ENCODE results near the gene FAM47E.

FAM47E gene

GRCh38 chr4:76251441-76252270, at the start of gene FAM47E:
Gene FAM47E (plus strand): TSS chr4:76251721. CDS start chr4:76251747, 26 bp downstream.
- Mint-ChIP-seq H3K36me3 (no peaks in the 10 kb centered on the region), H3K4me1 (peaks cover 7% of the 10 kb centered on the region), H3K4me3 (peak within 1 kb of the TSS; percentile 74), H3K9me3 (no peaks in the 10 kb centered on the region), H3K27ac (peak within 1 kb of the TSS; percentile 66)
- peak; percentile 83 for ATAC-seq
- DNase-seq (ENCODE audit: low spot score in 2 of 2), result peak; percentile 4 to 57

GRCh38 chr4:76203541-76203940, 48.0 kb upstream of the FAM47E start:
- Mint-ChIP-seq H3K27ac (no peak overlapping the region), H3K36me3 (no peaks in the 10 kb centered on the region), H3K4me3 (no peak overlapping the region), H3K9me3 (no peaks in the 10 kb centered on the region), H3K4me1 (peaks cover 30% of the 10 kb centered on the region)
- no peak for ATAC-seq
- no peak for DNase-seq (ENCODE audit: low spot score in 2 of 2)

- ATAC-seq, result no peak
- no peak overlapping the region for H3K4me3 Mint-ChIP-seq
- no peaks in the 10 kb centered on the region for H3K9me3 Mint-ChIP-seq
- H3K4me1 Mint-ChIP-seq, result peaks cover 25% of the 10 kb centered on the region
- no peak overlapping the region for H3K27ac Mint-ChIP-seq
- no peaks in the 10 kb centered on the region for H3K36me3 Mint-ChIP-seq
- no peak for DNase-seq (ENCODE audit: low spot score in 2 of 2)
Observed at GRCh38 chr4:76204936-76205335, 46.6 kb upstream of the FAM47E start.

GRCh38 chr4:76205476-76205875, 46.0 kb upstream of the FAM47E start:
- H3K9me3 Mint-ChIP-seq, result no peaks in the 10 kb centered on the region
- DNase-seq (ENCODE audit: low spot score in 2 of 2), result no peak
- H3K27ac Mint-ChIP-seq, result no peak overlapping the region
- H3K4me1 Mint-ChIP-seq, result peaks cover 21% of the 10 kb centered on the region
- no peak overlapping the region for H3K4me3 Mint-ChIP-seq
- no peak for ATAC-seq
- H3K36me3 Mint-ChIP-seq, result no peaks in the 10 kb centered on the region

- Mint-ChIP-seq H3K36me3 (no peaks in the 10 kb centered on the region), H3K4me3 (no peak overlapping the region)
- no peak for ATAC-seq
Observed at GRCh38 chr4:76206222-76206942, 45.1 kb upstream of the FAM47E start.

GRCh38 chr4:76207549-76207948, 44.0 kb upstream of the FAM47E start:
- no peak for DNase-seq (ENCODE audit: low spot score in 2 of 2)
- Mint-ChIP-seq H3K4me3 (no peak overlapping the region), H3K27ac (no peak overlapping the region)

More at GRCh38 chr4:76206222-76206942, 45.1 kb upstream of the FAM47E start:
- H3K9me3 Mint-ChIP-seq, result no peaks in the 10 kb centered on the region
- H3K4me1 Mint-ChIP-seq, result peaks cover 17% of the 10 kb centered on the region
- no peak for DNase-seq (ENCODE audit: low spot score in 2 of 2)
- no peak overlapping the region for H3K27ac Mint-ChIP-seq

GRCh38 chr4:76208005-76208765, 43.3 kb upstream of the FAM47E start:
- Mint-ChIP-seq H3K4me1 (peaks cover 31% of the 10 kb centered on the region), H3K36me3 (no peaks in the 10 kb centered on the region), H3K9me3 (no peaks in the 10 kb centered on the region), H3K27ac (peak overlapping the region; percentile 36), H3K4me3 (no peak overlapping the region)
- no peak for DNase-seq (ENCODE audit: low spot score in 2 of 2)
- ATAC-seq, result no peak

More at GRCh38 chr4:76207549-76207948, 44.0 kb upstream of the FAM47E start:
- Mint-ChIP-seq H3K36me3 (no peaks in the 10 kb centered on the region), H3K9me3 (no peaks in the 10 kb centered on the region), H3K4me1 (peaks cover 25% of the 10 kb centered on the region)
- no peak for ATAC-seq

GRCh38 chr4:76209881-76210280, 41.6 kb upstream of the FAM47E start:
- DNase-seq (ENCODE audit: low spot score in 2 of 2), result no peak
- Mint-ChIP-seq H3K36me3 (no peaks in the 10 kb centered on the region), H3K4me3 (no peak overlapping the region), H3K4me1 (peaks cover 43% of the 10 kb centered on the region), H3K27ac (peak overlapping the region; percentile 27), H3K9me3 (no peaks in the 10 kb centered on the region)
- no peak for ATAC-seq

GRCh38 chr4:76210452-76210851, 41.1 kb upstream of the FAM47E start:
- no peaks in the 10 kb centered on the region for H3K9me3 Mint-ChIP-seq
- no peaks in the 10 kb centered on the region for H3K36me3 Mint-ChIP-seq
- no peak for ATAC-seq
- peaks cover 45% of the 10 kb centered on the region for H3K4me1 Mint-ChIP-seq
- peak overlapping the region; percentile 27 for H3K27ac Mint-ChIP-seq
- no peak overlapping the region for H3K4me3 Mint-ChIP-seq
- no peak for DNase-seq (ENCODE audit: low spot score in 2 of 2)

GRCh38 chr4:76211769-76212708, 39.5 kb upstream of the FAM47E start:
- ATAC-seq (no peak), DNase-seq (ENCODE audit: low spot score in 2 of 2) (no peak)
- Mint-ChIP-seq H3K36me3 (no peaks in the 10 kb centered on the region), H3K27ac (peak overlapping the region; percentile 79), H3K4me3 (peak overlapping the region; percentile 76), H3K9me3 (no peaks in the 10 kb centered on the region), H3K4me1 (peaks cover 40% of the 10 kb centered on the region)

GRCh38 chr4:76212851-76213414, 38.6 kb upstream of the FAM47E start:
- Mint-ChIP-seq H3K27ac (peak overlapping the region; percentile 79), H3K9me3 (no peaks in the 10 kb centered on the region), H3K4me1 (peaks cover 40% of the 10 kb centered on the region), H3K4me3 (peak overlapping the region; percentile 76), H3K36me3 (no peaks in the 10 kb centered on the region)
- ATAC-seq, result peak; percentile 6
- no peak for DNase-seq (ENCODE audit: low spot score in 2 of 2)

GRCh38 chr4:76213415-76214176, 37.9 kb upstream of the FAM47E start, which contains the start of gene SCARB2:
Gene SCARB2 (minus strand): TSS chr4:76213824. CDS start chr4:76213543, 281 bp downstream.
- H3K27ac Mint-ChIP-seq, result peak within 1 kb of the TSS; percentile 79

GRCh38 chr4:76214177-76214675, 37.3 kb upstream of the FAM47E start:
- Mint-ChIP-seq H3K4me3 (peak overlapping the region; percentile 76), H3K36me3 (no peaks in the 10 kb centered on the region), H3K4me1 (peaks cover 31% of the 10 kb centered on the region), H3K27ac (peak overlapping the region; percentile 79), H3K9me3 (no peaks in the 10 kb centered on the region)
- ATAC-seq (no peak), DNase-seq (ENCODE audit: low spot score in 2 of 2) (no peak)

More at GRCh38 chr4:76213415-76214176, 37.9 kb upstream of the FAM47E start, which contains the start of gene SCARB2:
- H3K4me3 Mint-ChIP-seq, result peak within 1 kb of the TSS; percentile 76
- H3K36me3 Mint-ChIP-seq, result no peaks in the 10 kb centered on the region
- ATAC-seq (peak; percentile 80), DNase-seq (ENCODE audit: low spot score in 2 of 2) (peak; percentile 57 to 85)
- peaks cover 33% of the 10 kb centered on the region for H3K4me1 Mint-ChIP-seq
- H3K9me3 Mint-ChIP-seq, result no peaks in the 10 kb centered on the region
